Kidney (tissue), 14 donors: ENCODE results near the gene ABLIM3. TPM values are rescaled to one million over a fixed set of nuclear protein-coding genes. Genes with fewer than 3 reads are reported as not detected.
A peak's percentile ranks its signal among the peaks of the same experiment; 100 is the strongest.

Experiments
- DNase-seq, 5 donors: peaks; one replicate each; pipeline ENCODE4 v3.0.0-alpha.2; 2013 to 2020
- FAIRE-seq: peaks from 2 replicates; lab custom pipeline; 2012; peaks lifted over from hg19 to GRCh38; lab: Jason Lieb, UNC
- H3K27ac ChIP-seq, 2 donors: one replicate each; pipeline ENCODE4 v1.7.0; 2013; ENCODE audit warnings: low read depth in 2 of 2, low read length in 2 of 2, inconsistent platforms in 1 of 2
- H3K27me3 ChIP-seq: one replicate; pipeline ENCODE4 v1.7.1; 2013; ENCODE audit warnings: low read length, inconsistent platforms; ENCODE audit not compliant: control insufficient read depth, insufficient read depth
- H3K36me3 ChIP-seq, 3 donors: one replicate each; pipeline versions ENCODE4 v1.7.0 to v1.7.1; 2013; ENCODE audit warnings: low read length in 3 of 3, control low read depth in 1 of 3, inconsistent platforms in 1 of 3; ENCODE audit not compliant: insufficient read depth in 3 of 3, control insufficient read depth in 2 of 3
- H3K4me1 ChIP-seq, 3 donors: one replicate each; pipeline versions ENCODE4 v1.7.0 to v1.7.1; 2013; ENCODE audit warnings: low read length in 3 of 3, inconsistent platforms in 1 of 3, low read depth in 1 of 3; ENCODE audit not compliant: control insufficient read depth in 2 of 3, insufficient read depth in 2 of 3
- H3K4me3 ChIP-seq, 3 donors: one replicate each; pipeline versions ENCODE4 v1.7.0 to v1.8.1; 2013; ENCODE audit warnings: low read length in 3 of 3, control low read depth in 1 of 3, inconsistent platforms in 1 of 3
- H3K9ac ChIP-seq, 3 donors: one replicate each; pipeline versions ENCODE4 v1.7.0 to v1.7.1; 2013; ENCODE audit warnings: low read length in 3 of 3, control low read depth in 1 of 3, inconsistent platforms in 1 of 3
- H3K9me3 ChIP-seq, 3 donors: one replicate each; pipeline versions ENCODE4 v1.7.0 to v1.7.1; 2013; ENCODE audit warnings: low read length in 3 of 3, control low read depth in 1 of 3, inconsistent platforms in 1 of 3; ENCODE audit not compliant: control insufficient read depth in 2 of 3, insufficient read depth in 1 of 3
- CTCF ChIP-seq: IDR thresholded peaks from 3 replicates; pipeline ENCODE4 v1.5.1; 2012; ENCODE audit warnings: mild to moderate bottlenecking, moderate library complexity, borderline replicate concordance; ENCODE audit not compliant: insufficient read depth; ENCODE audit errors: extremely low read depth
- intact Hi-C: fragments of 100-400 bp; cut with DNase I; formaldehyde crosslinking; loops from one replicate; pipeline ENCODE4 v1.11.1; 2022
- polyA plus RNA-seq: library from polyadenylated mRNA; stranded (reverse); fragments of 350-450 nt; fragmentation: Illumina TruSeq; extraction: RNeasy Lipid Tissue Mini Kit (QIAGEN cat#74804); gene quantifications from one replicate; pipeline ENCODE4 v1.2.3, GENCODE V29; 2014; ENCODE audit warnings: low read depth, low replicate concordance; ENCODE audit not compliant: insufficient read depth
- total RNA-seq: library from RNA; stranded (reverse); fragmentation: NEBNext Ultra II Directional; extraction: Animal tissue kit (Norgen Biotek cat#: 25700); gene quantifications from one replicate; pipeline ENCODE4 v1.2.1, GENCODE V29; 2021
- donor health status: control.
- donor health status: control.
- donor health status: control.
- donor health status: control.
- donor health status: control.
- donor health status: DM: yes; HTN: yes; CAD: no.
- donor health status: Normal renal cell carcinoma (clear cell type).

ABLIM3 gene
- total and polyA plus RNA-seq, 2 donors from 2014 or later: 20.1 to 21.7 TPM

GRCh38 chr5:149143470-149143869, 2.2 kb downstream of the ABLIM3 start:
- TF ChIP-seq CTCF: no peak
- peak overlapping the region in 1 of 2 donors; percentile 61 for H3K27ac ChIP-seq
- no peaks in the 10 kb centered on the region for H3K27me3 ChIP-seq
- FAIRE-seq: no peak
- DNase-seq: no peak
- intact Hi-C loops: no loop called here
- no peaks in the 10 kb centered on the region for H3K9me3 ChIP-seq
- peak overlapping the region in 1 of 3 donors; percentile 53 for H3K4me3 ChIP-seq
- peaks cover 0 to 10% (median 0%) of the 10 kb centered on the region in 3 donors for H3K4me1 ChIP-seq
- H3K36me3 ChIP-seq: no peaks in the 10 kb centered on the region
- H3K9ac ChIP-seq: no peak overlapping the region

GRCh38 chr5:149144637-149145036, 3.3 kb downstream of the ABLIM3 start:
- no peak for TF ChIP-seq CTCF
- Histone ChIP-seq H3K4me1 (peaks cover 0 to 11% (median 6%) of the 10 kb centered on the region in 3 donors), H3K27ac (peak overlapping the region in 1 of 2 donors; percentile 61), H3K9me3 (no peaks in the 10 kb centered on the region), H3K9ac (no peak overlapping the region), H3K4me3 (no peak overlapping the region), H3K36me3 (no peaks in the 10 kb centered on the region), H3K27me3 (no peaks in the 10 kb centered on the region)
- FAIRE-seq: no peak
- DNase-seq: no peak
- intact Hi-C loops: no loop called here

GRCh38 chr5:149145138-149145537, 3.8 kb downstream of the ABLIM3 start:
- H3K36me3 ChIP-seq: no peaks in the 10 kb centered on the region
- DNase-seq: no peak
- no peaks in the 10 kb centered on the region for H3K9me3 ChIP-seq
- FAIRE-seq: no peak
- H3K4me1 ChIP-seq: peaks cover 0 to 14% (median 10%) of the 10 kb centered on the region in 3 donors
- H3K9ac ChIP-seq: no peak overlapping the region
- no peak for TF ChIP-seq CTCF
- intact Hi-C loops: no loop called here
- no peaks in the 10 kb centered on the region for H3K27me3 ChIP-seq
- no peak overlapping the region for H3K27ac ChIP-seq
- no peak overlapping the region for H3K4me3 ChIP-seq

- H3K27ac ChIP-seq: no peak overlapping the region
- H3K27me3 ChIP-seq: no peaks in the 10 kb centered on the region
- DNase-seq (no peak), FAIRE-seq (no peak)
- H3K9me3 ChIP-seq: no peaks in the 10 kb centered on the region
- peaks cover 0 to 32% (median 21%) of the 10 kb centered on the region in 3 donors for H3K4me1 ChIP-seq
- H3K9ac ChIP-seq: no peak overlapping the region
- TF ChIP-seq CTCF: no peak
- no peak overlapping the region for H3K4me3 ChIP-seq
- intact Hi-C loops: no loop called here
- no peaks in the 10 kb centered on the region for H3K36me3 ChIP-seq
Observed at GRCh38 chr5:149147676-149148075, 6.4 kb downstream of the ABLIM3 start.
